Breast epithelium (tissue), 3 donors: Measurements from ENCODE around the gene CHIT1.

Experiments
- CTCF ChIP-seq, 3 donors: fragments of 450-650 bp; IDR thresholded peaks; one replicate each; pipeline ENCODE4 v1.5.1; 2016 to 2017; ENCODE audit warnings: antibody characterized with exemption in 3 of 3, mild to moderate bottlenecking in 3 of 3, moderate library complexity in 3 of 3
- POLR2A ChIP-seq: fragments of 450-650 bp; IDR thresholded peaks from one replicate; pipeline ENCODE4 v1.6.1; 2016; ENCODE audit warnings: antibody characterized with exemption, mild to moderate bottlenecking, moderate library complexity

DNA sequence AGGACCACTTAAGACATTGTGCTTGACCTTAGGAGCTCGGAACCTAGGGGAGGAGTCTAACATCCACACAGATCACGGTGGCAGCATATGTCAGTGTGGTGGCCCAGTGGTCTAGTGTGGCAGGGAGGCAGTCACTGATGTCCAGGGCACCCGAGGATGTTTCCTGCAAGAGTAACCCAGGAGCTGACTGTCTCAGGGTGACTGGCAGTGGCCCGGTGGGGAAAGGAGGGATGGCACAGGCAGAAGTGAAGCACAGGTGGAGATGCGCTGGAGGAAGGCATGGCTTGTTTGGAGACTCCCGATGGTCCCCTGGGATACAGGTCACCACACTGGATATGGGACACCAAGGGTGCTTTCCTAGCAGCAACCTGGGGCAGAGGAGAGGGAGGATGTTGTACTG, 16.3 kb downstream of the CHIT1 start:
- no peak for TF ChIP-seq CTCF (IDR thresholded peaks at IDR 0.05)
- TF ChIP-seq POLR2A, result no peak
